Trophoblast cell (in vitro differentiated cells and primary cell): ENCODE results near the gene KRT7.
"Not testable (repeated sequence)": the region's sequence is repeated elsewhere in the genome, so short reads cannot be mapped to it uniquely, and the experiment has no call there.

Source experiments
- DNase-seq, 2 donors: peaks; one replicate each; pipeline ENCODE4 v3.0.0-alpha.2; 2016
- H2AFZ ChIP-seq: 2 replicates; pipeline ENCODE4 v1.6.1; 2013; ENCODE audit warnings: low read length, moderate library complexity, mild to moderate bottlenecking; ENCODE audit not compliant: insufficient read depth, poor library complexity
- H2AK5ac ChIP-seq: 2 replicates; pipeline ENCODE4 v1.6.1; 2013; ENCODE audit warnings: mild to moderate bottlenecking, low read length
- H2BK120ac ChIP-seq: 2 replicates; pipeline ENCODE4 v1.6.1; 2013; ENCODE audit warnings: low read length, mild to moderate bottlenecking, moderate library complexity; ENCODE audit not compliant: insufficient read depth, poor library complexity
- H2BK12ac ChIP-seq: 2 replicates; pipeline ENCODE4 v1.6.1; 2013; ENCODE audit warnings: mild to moderate bottlenecking, low read length, moderate library complexity
- H2BK5ac ChIP-seq: 2 replicates; pipeline ENCODE4 v1.6.1; 2013; ENCODE audit warnings: low read length, low read depth, moderate library complexity, mild to moderate bottlenecking; ENCODE audit not compliant: poor library complexity
- H3K14ac ChIP-seq: 2 replicates; pipeline ENCODE4 v1.6.1; 2013; ENCODE audit warnings: mild to moderate bottlenecking, low read length
- H3K18ac ChIP-seq: 2 replicates; pipeline ENCODE4 v1.6.1; 2013; ENCODE audit warnings: mild to moderate bottlenecking, low read length
- H3K23ac ChIP-seq: 2 replicates; pipeline ENCODE4 v1.6.1; 2013; ENCODE audit warnings: low read length
- H3K27ac ChIP-seq: 2 replicates; pipeline ENCODE4 v1.5.1; 2013; ENCODE audit warnings: low read depth, mild to moderate bottlenecking, inconsistent platforms, low read length, moderate library complexity
- H3K27me3 ChIP-seq: 2 replicates; pipeline ENCODE4 v1.6.1; 2013; ENCODE audit warnings: inconsistent platforms, mild to moderate bottlenecking, low read length, moderate library complexity; ENCODE audit not compliant: insufficient read depth
- H3K36me3 ChIP-seq, 2 experiments: 1 replicate in 1 of 2; 2 replicates in 1 of 2; pipeline ENCODE4 v1.6.1; 2013; ENCODE audit warnings: low read length in 2 of 2, mild to moderate bottlenecking in 2 of 2, moderate library complexity in 1 of 2; ENCODE audit not compliant: insufficient read depth in 2 of 2, control insufficient read depth in 1 of 2
- H3K4ac ChIP-seq: 2 replicates; pipeline ENCODE4 v1.6.1; 2013; ENCODE audit warnings: low read depth, mild to moderate bottlenecking, low read length, moderate library complexity
- H3K4me1 ChIP-seq, 2 experiments: 1 replicate in 1 of 2; 2 replicates in 1 of 2; pipeline ENCODE4 v1.6.1; 2013; ENCODE audit warnings: low read length in 2 of 2, mild to moderate bottlenecking in 2 of 2, moderate library complexity in 1 of 2; ENCODE audit not compliant: insufficient read depth in 2 of 2, control insufficient read depth in 1 of 2
- H3K4me2 ChIP-seq: 2 replicates; pipeline ENCODE4 v1.6.1; 2013; ENCODE audit warnings: inconsistent platforms, mild to moderate bottlenecking, low read length, moderate library complexity
- H3K4me3 ChIP-seq: 2 replicates; pipeline ENCODE4 v1.5.1; 2013; ENCODE audit warnings: mild to moderate bottlenecking, low read depth, low read length, inconsistent platforms
- H3K79me1 ChIP-seq: one replicate; pipeline ENCODE4 v1.6.1; 2013; ENCODE audit warnings: low read length
- H3K79me2 ChIP-seq: 2 replicates; pipeline ENCODE4 v1.6.1; 2013; ENCODE audit warnings: low read length, mild to moderate bottlenecking; ENCODE audit not compliant: control insufficient read depth, insufficient read depth, poor library complexity
- H3K9ac ChIP-seq: 2 replicates; pipeline ENCODE4 v1.6.1; 2013; ENCODE audit warnings: mild to moderate bottlenecking, low read length
- H3K9me3 ChIP-seq: 2 replicates; pipeline ENCODE4 v1.6.1; 2013; ENCODE audit warnings: low read depth, mild to moderate bottlenecking, control low read depth, inconsistent platforms, low read length; ENCODE audit not compliant: insufficient read depth
- H4K12ac ChIP-seq: 2 replicates; pipeline ENCODE4 v1.6.1; 2013; ENCODE audit warnings: low read depth, mild to moderate bottlenecking, low read length, moderate library complexity
- H4K8ac ChIP-seq: 2 replicates; pipeline ENCODE4 v1.6.1; 2013; ENCODE audit warnings: low read depth, mild to moderate bottlenecking, low read length, moderate library complexity
- H4K91ac ChIP-seq: one replicate; pipeline ENCODE4 v1.6.1; 2013; ENCODE audit warnings: low read depth, mild to moderate bottlenecking, low read length, moderate library complexity
- WGBS: extraction: QIAGEN DNeasy Blood & Tissue Kit; methylation state at CpG from one replicate; pipeline ENCODE4 v1.1.7; 2013; ENCODE audit warnings: missing lambda C conversion rate; ENCODE audit not compliant: insufficient read length, insufficient coverage; ENCODE audit errors: extremely low coverage; 5-methylcytosine and 5-hydroxymethylcytosine counted together

KRT7 gene

GRCh38 chr12:52240247-52240646 lies 7.2 kb downstream of the KRT7 start:
- DNase-seq, H3K18ac ChIP-seq, H3K4me3 ChIP-seq, H3K27ac ChIP-seq, H4K91ac ChIP-seq, H2BK12ac ChIP-seq, H4K12ac ChIP-seq, H2AFZ ChIP-seq, H3K9ac ChIP-seq, H3K9me3 ChIP-seq, H3K79me1 ChIP-seq, H3K23ac ChIP-seq, H3K14ac ChIP-seq, H3K79me2 ChIP-seq, H3K4me2 ChIP-seq, H4K8ac ChIP-seq, H2BK120ac ChIP-seq, H2BK5ac ChIP-seq, H3K27me3 ChIP-seq, H2AK5ac ChIP-seq, H3K4ac ChIP-seq: not testable (repeated sequence)
- no CpG with 5 or more reads among the region's 6 CpGs for WGBS
- Histone ChIP-seq H3K4me1 (peaks cover 40 to 53% of the 10 kb centered on the region in 2 experiments), H3K36me3 (peaks cover 74 to 82% of the 10 kb centered on the region in 2 experiments)

- no peaks in the 10 kb centered on the region for H3K27me3 ChIP-seq
- H3K18ac ChIP-seq, result no peak overlapping the region
- H3K79me2 ChIP-seq, result no peaks in the 10 kb centered on the region
- no peak overlapping the region for H2BK12ac ChIP-seq
- no peak overlapping the region for H3K4ac ChIP-seq
- no peak overlapping the region for H3K14ac ChIP-seq
- H2AFZ ChIP-seq, result no peak overlapping the region
- H3K23ac ChIP-seq, result no peak overlapping the region
- no peak overlapping the region for H3K27ac ChIP-seq
- no peak overlapping the region for H3K9ac ChIP-seq
- no peak overlapping the region for H3K4me2 ChIP-seq
- no peak overlapping the region for H4K91ac ChIP-seq
- no peak overlapping the region for H3K4me3 ChIP-seq
- peaks cover 72 to 82% of the 10 kb centered on the region in 2 experiments for H3K36me3 ChIP-seq
- peak in 1 of 2 donors; percentile 43 for DNase-seq
- H2AK5ac ChIP-seq, result no peak overlapping the region
- no CpG with 5 or more reads among the region's 11 CpGs for WGBS
- no peak overlapping the region for H2BK120ac ChIP-seq
- peaks cover 4% of the 10 kb centered on the region for H3K9me3 ChIP-seq
- no peak overlapping the region for H4K12ac ChIP-seq
- H3K79me1 ChIP-seq, result peaks cover 3% of the 10 kb centered on the region
- H2BK5ac ChIP-seq, result no peak overlapping the region
- no peak overlapping the region for H4K8ac ChIP-seq
- H3K4me1 ChIP-seq, result peaks cover 29 to 50% of the 10 kb centered on the region in 2 experiments
These were observed 8.3 kb downstream of the KRT7 start for GRCh38 chr12:52241205-52241842.

- Histone ChIP-seq H2BK12ac (peak overlapping the region; percentile 7), H3K27me3 (no peaks in the 10 kb centered on the region), H3K4me1 (peaks cover 25 to 47% of the 10 kb centered on the region in 2 experiments), H3K9me3 (peaks cover 4% of the 10 kb centered on the region), H2BK120ac (no peak overlapping the region), H4K91ac (no peak overlapping the region), H3K23ac (no peak overlapping the region), H3K36me3 (peaks cover 70 to 80% of the 10 kb centered on the region in 2 experiments), H4K8ac (no peak overlapping the region), H4K12ac (no peak overlapping the region), H3K14ac (no peak overlapping the region), H3K9ac (no peak overlapping the region), H3K4me3 (no peak overlapping the region), H3K4ac (no peak overlapping the region), H2AK5ac (no peak overlapping the region), H3K79me1 (peaks cover 3% of the 10 kb centered on the region), H3K79me2 (no peaks in the 10 kb centered on the region), H3K18ac (peak overlapping the region; percentile 18), H3K4me2 (no peak overlapping the region), H2BK5ac (no peak overlapping the region), H3K27ac (no peak overlapping the region), H2AFZ (no peak overlapping the region)
- peak in 1 of 2 donors; percentile 7 for DNase-seq
- WGBS, result no CpG with 5 or more reads among the region's 11 CpGs
These were observed 9.6 kb downstream of the KRT7 start for GRCh38 chr12:52242442-52243258.

- Histone ChIP-seq H2BK120ac (no peak overlapping the region), H3K36me3 (peaks cover 70 to 80% of the 10 kb centered on the region in 2 experiments), H3K27ac (no peak overlapping the region), H2AFZ (no peak overlapping the region), H3K4me2 (no peak overlapping the region), H3K9ac (no peak overlapping the region), H2AK5ac (no peak overlapping the region), H3K79me2 (no peaks in the 10 kb centered on the region), H4K91ac (no peak overlapping the region), H3K14ac (no peak overlapping the region), H3K4me1 (peaks cover 25 to 43% of the 10 kb centered on the region in 2 experiments), H2BK12ac (peak overlapping the region; percentile 7), H3K9me3 (peaks cover 4% of the 10 kb centered on the region), H3K4me3 (no peak overlapping the region), H3K18ac (no peak overlapping the region), H3K4ac (no peak overlapping the region), H4K12ac (no peak overlapping the region), H3K27me3 (no peaks in the 10 kb centered on the region), H4K8ac (no peak overlapping the region), H3K79me1 (peaks cover 3% of the 10 kb centered on the region), H3K23ac (no peak overlapping the region), H2BK5ac (no peak overlapping the region)
- peak in 1 of 2 donors; percentile 48 for DNase-seq
- no CpG with 5 or more reads among the region's 5 CpGs for WGBS
These were observed 10.3 kb downstream of the KRT7 start for GRCh38 chr12:52243259-52243855.
